HAP-1 (cell line): Measurements from ENCODE around the gene HSPA4.

Experiments
- DNase-seq, 2 experiments: peaks; one replicate each; pipeline ENCODE4 v3.0.0-alpha.2; 2016 to 2020; ENCODE audit warnings: low spot score in 2 of 2
- H3K27me3 ChIP-seq: fragments of 250-450 bp; sonication (Bioruptor Pico); 2 replicates; pipeline ENCODE4 v1.5.1; 2020; ENCODE audit warnings: low read depth, mild to moderate bottlenecking, moderate library complexity
- H3K36me3 ChIP-seq: fragments of 250-450 bp; sonication (Bioruptor Pico); replicated peaks from 2 replicates; pipeline ENCODE4 v1.5.1; 2020; ENCODE audit warnings: mild to moderate bottlenecking
- H3K4me1 ChIP-seq: fragments of 250-450 bp; sonication (Bioruptor Pico); 2 replicates; pipeline ENCODE4 v1.5.1; 2020; ENCODE audit warnings: mild to moderate bottlenecking
- H3K4me3 ChIP-seq: fragments of 250-450 bp; sonication (Bioruptor Pico); 2 replicates; pipeline ENCODE4 v1.5.1; 2020; ENCODE audit warnings: mild to moderate bottlenecking, moderate library complexity
- H3K9me3 ChIP-seq: fragments of 250-450 bp; sonication (Bioruptor Pico); 2 replicates; pipeline ENCODE4 v1.5.1; 2020; ENCODE audit warnings: mild to moderate bottlenecking, moderate library complexity
- in situ Hi-C: fragments of 300-500 bp; cut with MboI; formaldehyde crosslinking; loops from 3 replicates; pipeline ENCODE4 v1.14.3; 2020; ENCODE audit warnings: low sequenced_read_pairs, inconsistent platforms, mixed read lengths

Gene HSPA4

GRCh38 chr5:133114933-133115310 lies 63.1 kb downstream of the HSPA4 start:
- in situ Hi-C loops = loop anchor here (5.0 to 25.0 kb wide), 4 partner anchors 172 to 822 kb away; no protein-coding TSS in a partner anchor
- no peaks in the 10 kb centered on the region for H3K9me3 ChIP-seq
- DNase-seq = no peak
- no peaks in the 10 kb centered on the region for H3K27me3 ChIP-seq
- H3K4me1 ChIP-seq = no peaks in the 10 kb centered on the region
- H3K36me3 ChIP-seq = no peaks in the 10 kb centered on the region
- H3K4me3 ChIP-seq = no peak overlapping the region

- no peak for DNase-seq
- no peaks in the 10 kb centered on the region for H3K4me1 ChIP-seq
- in situ Hi-C loops = loop anchor here (10.0 to 25.0 kb wide), 3 partner anchors 348 to 821 kb away; no protein-coding TSS in a partner anchor
- no peaks in the 10 kb centered on the region for H3K27me3 ChIP-seq
- no peaks in the 10 kb centered on the region for H3K9me3 ChIP-seq
- no peak overlapping the region for H3K4me3 ChIP-seq
- no peaks in the 10 kb centered on the region for H3K36me3 ChIP-seq
These were observed 64.8 kb downstream of the HSPA4 start for GRCh38 chr5:133116601-133117000.

DNA sequence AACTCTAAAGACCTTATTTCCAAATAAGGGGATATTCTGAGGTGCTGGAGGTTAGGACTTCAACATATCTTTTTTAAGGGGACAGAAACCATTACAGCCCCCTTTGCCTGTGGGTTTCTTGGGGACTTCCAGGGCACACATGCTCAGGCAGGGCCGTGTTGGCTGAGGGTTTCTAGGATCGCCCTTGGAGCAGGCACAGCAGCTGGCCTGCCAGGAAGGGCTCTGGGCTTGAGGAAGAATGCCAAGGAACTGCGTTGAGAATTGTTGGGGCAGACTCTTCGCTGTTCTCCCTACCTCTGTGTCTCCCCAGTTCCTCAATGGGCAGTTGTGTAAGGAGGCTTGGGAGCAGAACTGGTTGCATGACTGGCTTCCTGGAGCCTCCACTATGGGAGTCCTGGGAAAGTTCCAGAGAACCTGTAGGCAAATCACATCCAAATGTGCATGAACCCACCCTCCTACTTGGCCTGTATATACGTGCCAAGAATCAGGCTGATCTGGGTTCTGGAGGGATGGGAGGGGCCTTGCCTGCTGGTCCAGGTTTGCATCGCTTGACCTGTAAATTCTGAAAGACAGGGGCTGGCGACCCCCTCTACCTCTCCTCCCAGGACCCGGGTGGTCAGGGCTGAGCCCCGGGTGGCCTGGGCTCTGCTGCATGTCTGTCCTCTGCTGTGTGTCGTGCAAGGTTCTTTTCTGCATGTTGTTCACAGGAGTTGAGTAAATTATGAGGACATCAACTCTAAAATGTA lies 65.5 kb downstream of the HSPA4 start:
- DNase-seq = no peak
- Histone ChIP-seq H3K27me3 (no peaks in the 10 kb centered on the region), H3K4me1 (no peaks in the 10 kb centered on the region), H3K4me3 (no peak overlapping the region), H3K36me3 (no peaks in the 10 kb centered on the region), H3K9me3 (no peaks in the 10 kb centered on the region)
- in situ Hi-C loops = loop anchor here (10.0 to 25.0 kb wide), 3 partner anchors 347 to 820 kb away; no protein-coding TSS in a partner anchor

GRCh38 chr5:133117912-133118445 lies 66.2 kb downstream of the HSPA4 start:
- Histone ChIP-seq H3K4me1 (no peaks in the 10 kb centered on the region), H3K27me3 (no peaks in the 10 kb centered on the region), H3K36me3 (no peaks in the 10 kb centered on the region), H3K4me3 (no peak overlapping the region), H3K9me3 (no peaks in the 10 kb centered on the region)
- in situ Hi-C loops = loop anchor here (10.0 to 25.0 kb wide), 3 partner anchors 347 to 819 kb away; no protein-coding TSS in a partner anchor
- no peak for DNase-seq

GRCh38 chr5:133118741-133119140 lies 66.9 kb downstream of the HSPA4 start:
- Histone ChIP-seq H3K4me1 (no peaks in the 10 kb centered on the region), H3K36me3 (no peaks in the 10 kb centered on the region), H3K9me3 (no peaks in the 10 kb centered on the region), H3K4me3 (no peak overlapping the region), H3K27me3 (no peaks in the 10 kb centered on the region)
- in situ Hi-C loops = loop anchor here (10.0 to 25.0 kb wide), 3 partner anchors 346 to 819 kb away; no protein-coding TSS in a partner anchor
- no peak for DNase-seq

DNA sequence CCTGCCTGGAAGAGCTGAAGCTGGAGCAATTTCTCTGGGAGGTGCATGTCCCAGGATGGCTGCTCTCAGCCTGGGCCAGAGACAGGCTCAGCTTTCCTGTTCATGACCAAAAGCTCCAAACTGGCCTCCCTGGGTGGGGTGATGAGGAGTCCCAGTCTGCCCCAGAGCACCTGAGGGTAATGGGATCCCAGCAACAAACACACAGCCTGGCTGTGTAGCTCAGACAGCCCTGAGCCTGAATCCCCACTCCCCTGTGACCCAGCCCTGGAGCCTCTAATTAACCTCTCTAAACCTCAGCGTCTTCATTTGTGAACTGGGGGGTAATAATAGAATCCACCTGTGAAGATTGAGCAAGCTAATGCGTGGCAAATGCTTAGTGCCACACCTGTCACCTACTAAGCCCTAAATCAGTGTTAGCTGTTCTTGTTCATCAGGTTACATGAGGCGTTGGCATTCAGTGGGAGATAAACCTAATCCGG lies 67.5 kb downstream of the HSPA4 start:
- in situ Hi-C loops = loop anchor here (10.0 to 25.0 kb wide), 3 partner anchors 346 to 818 kb away; no protein-coding TSS in a partner anchor
- no peak overlapping the region for H3K4me3 ChIP-seq
- no peaks in the 10 kb centered on the region for H3K9me3 ChIP-seq
- no peaks in the 10 kb centered on the region for H3K36me3 ChIP-seq
- H3K27me3 ChIP-seq = no peaks in the 10 kb centered on the region
- H3K4me1 ChIP-seq = no peaks in the 10 kb centered on the region
- DNase-seq = no peak

DNA sequence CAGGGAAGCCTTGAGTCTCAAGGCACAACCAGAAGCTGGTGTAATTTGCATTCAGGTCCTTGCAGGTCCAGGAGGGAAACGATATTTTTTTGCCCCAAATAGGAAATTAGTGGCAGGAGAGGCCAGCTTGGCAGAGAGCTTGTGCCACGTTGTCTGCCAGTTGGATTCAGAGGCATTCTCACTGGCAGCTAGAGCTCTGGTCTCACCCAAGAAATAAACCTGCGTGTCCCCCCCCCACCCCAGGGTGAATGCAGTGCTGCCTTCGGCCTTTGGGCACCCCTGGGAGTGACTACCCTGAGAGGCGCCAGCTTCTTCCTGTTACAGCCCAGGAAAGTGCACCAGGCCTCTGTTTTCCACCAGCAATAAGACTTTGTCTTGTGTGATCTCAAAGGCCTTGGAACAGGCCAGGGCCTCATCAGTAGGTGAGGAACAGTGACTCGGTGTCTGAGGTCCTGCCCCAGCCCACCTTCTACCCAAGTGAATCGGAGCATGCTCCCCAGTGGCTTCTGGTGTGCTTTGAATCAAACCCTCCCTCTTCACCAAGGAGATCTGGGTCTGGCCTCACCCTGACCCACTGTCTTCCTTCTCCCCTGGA lies 68.4 kb downstream of the HSPA4 start:
- no peak overlapping the region for H3K4me3 ChIP-seq
- H3K9me3 ChIP-seq = no peaks in the 10 kb centered on the region
- no peaks in the 10 kb centered on the region for H3K36me3 ChIP-seq
- DNase-seq = no peak
- in situ Hi-C loops = loop anchor here (25.0 kb wide), 2 partner anchors 742 to 817 kb away; no protein-coding TSS in a partner anchor
- H3K4me1 ChIP-seq = no peaks in the 10 kb centered on the region
- H3K27me3 ChIP-seq = no peaks in the 10 kb centered on the region

GRCh38 chr5:133121080-133121479 lies 69.3 kb downstream of the HSPA4 start:
- DNase-seq = no peak
- Histone ChIP-seq H3K9me3 (no peaks in the 10 kb centered on the region), H3K36me3 (no peaks in the 10 kb centered on the region), H3K4me3 (no peak overlapping the region), H3K27me3 (no peaks in the 10 kb centered on the region), H3K4me1 (no peaks in the 10 kb centered on the region)
- in situ Hi-C loops = loop anchor here (25.0 kb wide), 2 partner anchors 741 to 816 kb away; no protein-coding TSS in a partner anchor

GRCh38 chr5:133121611-133122150 lies 69.9 kb downstream of the HSPA4 start:
- in situ Hi-C loops = loop anchor here (25.0 kb wide), 2 partner anchors 741 to 816 kb away; no protein-coding TSS in a partner anchor
- no peak for DNase-seq

DNA sequence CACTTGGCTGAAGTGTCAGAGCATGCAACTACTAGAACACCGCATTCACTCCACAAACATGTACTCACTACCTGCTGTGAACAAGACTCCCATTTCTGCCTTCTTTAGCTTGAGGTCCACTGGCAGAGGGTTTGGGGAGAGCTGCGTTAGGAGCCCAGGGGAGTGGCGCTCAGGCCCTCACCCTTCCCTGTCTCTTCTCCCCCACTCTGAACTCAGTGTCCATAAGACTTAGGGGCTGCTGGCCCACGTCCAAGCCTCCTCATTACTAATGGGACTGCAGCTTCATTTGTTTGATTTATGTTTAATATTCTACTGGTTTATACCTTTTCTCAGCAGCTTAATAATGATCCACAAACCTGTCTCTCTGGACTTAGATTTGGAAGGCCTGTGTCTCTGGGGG lies 70.9 kb downstream of the HSPA4 start:
- no peak overlapping the region for H3K4me3 ChIP-seq
- H3K4me1 ChIP-seq = no peaks in the 10 kb centered on the region
- no peaks in the 10 kb centered on the region for H3K27me3 ChIP-seq
- no peak for DNase-seq
- no peaks in the 10 kb centered on the region for H3K9me3 ChIP-seq
- H3K36me3 ChIP-seq = no peaks in the 10 kb centered on the region
- in situ Hi-C loops = loop anchor here (25.0 kb wide), 2 partner anchors 740 to 815 kb away; no protein-coding TSS in a partner anchor

More at GRCh38 chr5:133121611-133122150, 69.9 kb downstream of the HSPA4 start:
- H3K27me3 ChIP-seq = no peaks in the 10 kb centered on the region
- no peak overlapping the region for H3K4me3 ChIP-seq
- H3K4me1 ChIP-seq = no peaks in the 10 kb centered on the region
- H3K9me3 ChIP-seq = no peaks in the 10 kb centered on the region
- no peaks in the 10 kb centered on the region for H3K36me3 ChIP-seq

GRCh38 chr5:133123297-133123696 lies 71.5 kb downstream of the HSPA4 start:
- no peak for DNase-seq
- H3K36me3 ChIP-seq = no peaks in the 10 kb centered on the region
- no peak overlapping the region for H3K4me3 ChIP-seq
- no peaks in the 10 kb centered on the region for H3K9me3 ChIP-seq
- in situ Hi-C loops = loop anchor here (25.0 kb wide), 2 partner anchors 739 to 814 kb away; no protein-coding TSS in a partner anchor
- H3K4me1 ChIP-seq = no peaks in the 10 kb centered on the region
- H3K27me3 ChIP-seq = no peaks in the 10 kb centered on the region

DNA sequence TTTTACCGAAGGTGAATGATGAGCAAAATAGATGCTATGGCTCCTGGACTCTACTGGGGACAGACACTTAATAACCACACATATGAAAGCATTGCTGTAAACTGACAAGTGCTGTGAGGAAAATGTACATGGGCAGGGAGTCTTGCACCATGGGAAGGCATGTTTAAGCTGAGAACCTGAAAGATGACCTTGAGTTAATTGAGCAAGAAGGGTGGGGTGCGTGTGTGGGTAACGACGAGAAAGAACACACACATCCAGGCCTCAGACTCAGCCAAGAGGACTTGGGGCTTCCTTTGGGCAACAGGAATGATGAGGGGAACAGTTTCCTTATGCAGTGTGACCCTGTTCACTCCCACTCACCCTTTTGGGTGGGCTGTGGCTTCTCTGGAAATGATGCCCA lies 73.1 kb downstream of the HSPA4 start:
- no peak overlapping the region for H3K4me3 ChIP-seq
- H3K4me1 ChIP-seq = no peaks in the 10 kb centered on the region
- no peaks in the 10 kb centered on the region for H3K27me3 ChIP-seq
- no peaks in the 10 kb centered on the region for H3K9me3 ChIP-seq
- no peaks in the 10 kb centered on the region for H3K36me3 ChIP-seq
- in situ Hi-C loops = loop anchor here (25.0 kb wide), 2 partner anchors 737 to 812 kb away; no protein-coding TSS in a partner anchor
- no peak for DNase-seq

- no peaks in the 10 kb centered on the region for H3K36me3 ChIP-seq
- no peaks in the 10 kb centered on the region for H3K9me3 ChIP-seq
- in situ Hi-C loops = no loop called here
- H3K27me3 ChIP-seq = no peaks in the 10 kb centered on the region
- no peak overlapping the region for H3K4me3 ChIP-seq
- no peak for DNase-seq
- no peaks in the 10 kb centered on the region for H3K4me1 ChIP-seq
These were observed 76.3 kb downstream of the HSPA4 start for GRCh38 chr5:133128066-133128465.
